ENCODE measurements around the gene DTNA.

The DTNA gene

GRCh38 chr18:34809451-34810072, 99.5 kb downstream of the DTNA start:
- Histone ChIP-seq H3K79me1 (ENCODE audit: low read length) (no peaks in the 10 kb centered on the region), H3K27ac (ENCODE audit: low read depth, low read length) (no peak overlapping the region), H2BK5ac (ENCODE audit: low read length) (no peak overlapping the region), H2BK120ac (ENCODE audit: low read depth, low read length) (no peak overlapping the region), H2AK5ac (ENCODE audit: low read length) (no peak overlapping the region), H3K4me2 (ENCODE audit: low read length) (no peak overlapping the region), H4K8ac (ENCODE audit: low read depth, low read length) (peak overlapping the region; percentile 28), H3K18ac (ENCODE audit: low read length) (no peak overlapping the region), H3K9ac (ENCODE audit: low read length) (no peak overlapping the region), H3K36me3 (ENCODE audit: control insufficient read depth, insufficient read depth, low read length) (no peaks in the 10 kb centered on the region), H3K4ac (ENCODE audit: low read depth, low read length) (no peak overlapping the region), H3K4me1 (ENCODE audit: control insufficient read depth, low read depth, low read length) (peaks cover 1% of the 10 kb centered on the region), H3K4me3 (ENCODE audit: low read length) (no peak overlapping the region), H4K5ac (ENCODE audit: low read length) (no peak overlapping the region), H2BK15ac (replicated peaks; ENCODE audit: low read depth) (no peak overlapping the region), H3K56ac (ENCODE audit: low read length) (no peak overlapping the region), H3K23ac (ENCODE audit: low read length) (no peak overlapping the region), H3K27me3 (ENCODE audit: insufficient read depth, low read length, poor library complexity) (no peaks in the 10 kb centered on the region), H3K79me2 (ENCODE audit: control insufficient read depth, insufficient read depth, low read length) (no peaks in the 10 kb centered on the region)
- peak; percentile 86 for DNase-seq
- WGBS (ENCODE audit: extremely low coverage, insufficient coverage, low lambda C conversion rate) = no CpG with 5 or more reads among the region's 6 CpGs

DNA sequence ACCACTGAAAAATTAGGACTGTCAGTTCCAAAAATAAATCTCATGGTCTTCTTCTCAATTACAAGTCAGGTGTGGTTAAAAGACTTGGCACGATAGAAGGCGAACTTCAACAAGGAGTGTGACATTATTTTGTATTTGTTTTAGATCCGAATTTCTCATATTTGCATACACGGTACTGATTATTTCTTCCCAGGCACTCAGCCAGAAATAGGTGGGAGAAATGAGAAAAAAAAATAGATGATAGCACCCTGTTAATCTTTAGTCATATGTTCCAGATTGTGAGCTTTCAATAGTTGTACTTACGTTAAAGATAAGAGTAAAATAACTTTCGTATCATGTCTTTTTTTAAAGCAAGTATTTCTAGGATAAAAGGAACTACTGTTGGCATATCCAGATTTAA, 106.1 kb downstream of the DTNA start:
- Histone ChIP-seq H4K5ac (ENCODE audit: low read length) (no peak overlapping the region), H4K8ac (ENCODE audit: low read depth, low read length) (no peak overlapping the region), H3K36me3 (ENCODE audit: control insufficient read depth, insufficient read depth, low read length) (peaks cover 2% of the 10 kb centered on the region), H2BK15ac (replicated peaks; ENCODE audit: low read depth) (no peak overlapping the region), H3K4me3 (ENCODE audit: low read length) (no peak overlapping the region), H3K18ac (ENCODE audit: low read length) (no peak overlapping the region), H3K4ac (ENCODE audit: low read depth, low read length) (no peak overlapping the region), H3K56ac (ENCODE audit: low read length) (no peak overlapping the region), H2BK5ac (ENCODE audit: low read length) (no peak overlapping the region), H3K4me1 (ENCODE audit: control insufficient read depth, low read depth, low read length) (no peaks in the 10 kb centered on the region), H2AK5ac (ENCODE audit: low read length) (no peak overlapping the region), H3K4me2 (ENCODE audit: low read length) (no peak overlapping the region), H3K79me2 (ENCODE audit: control insufficient read depth, insufficient read depth, low read length) (no peaks in the 10 kb centered on the region), H3K23ac (ENCODE audit: low read length) (no peak overlapping the region), H3K27ac (ENCODE audit: low read depth, low read length) (no peak overlapping the region), H3K27me3 (ENCODE audit: insufficient read depth, low read length, poor library complexity) (no peaks in the 10 kb centered on the region), H3K79me1 (ENCODE audit: low read length) (no peaks in the 10 kb centered on the region), H3K9ac (ENCODE audit: low read length) (no peak overlapping the region), H2BK120ac (ENCODE audit: low read depth, low read length) (no peak overlapping the region)
- WGBS (ENCODE audit: extremely low coverage, insufficient coverage, low lambda C conversion rate) = no CpG with 5 or more reads among the region's 6 CpGs
- DNase-seq = no peak

DNA sequence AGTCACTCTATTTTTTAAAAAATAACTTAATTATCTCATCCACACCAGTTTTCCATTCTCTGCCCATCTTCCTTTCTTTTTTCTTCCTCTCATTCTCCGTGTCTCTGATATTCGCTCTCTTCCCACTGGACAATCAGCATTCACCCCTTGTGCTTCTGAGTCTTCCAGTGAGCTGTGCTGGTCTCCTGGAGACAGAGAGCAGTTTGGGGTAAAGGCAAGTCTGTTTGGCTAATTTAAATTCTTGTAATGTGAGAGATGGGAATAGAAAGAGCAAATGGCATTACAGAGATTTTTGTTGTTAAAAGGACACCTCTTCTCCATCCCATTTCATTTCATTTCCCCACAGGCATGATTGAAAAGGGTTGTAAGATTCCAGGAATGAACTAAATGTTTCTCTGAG, 107.5 kb downstream of the DTNA start:
- Histone ChIP-seq H3K27me3 (ENCODE audit: insufficient read depth, low read length, poor library complexity) (no peaks in the 10 kb centered on the region), H3K18ac (ENCODE audit: low read length) (no peak overlapping the region), H3K4me3 (ENCODE audit: low read length) (no peak overlapping the region), H3K36me3 (ENCODE audit: control insufficient read depth, insufficient read depth, low read length) (peaks cover 2% of the 10 kb centered on the region), H3K56ac (ENCODE audit: low read length) (no peak overlapping the region), H4K8ac (ENCODE audit: low read depth, low read length) (no peak overlapping the region), H3K27ac (ENCODE audit: low read depth, low read length) (no peak overlapping the region), H3K4me2 (ENCODE audit: low read length) (no peak overlapping the region), H3K9ac (ENCODE audit: low read length) (no peak overlapping the region), H3K79me1 (ENCODE audit: low read length) (no peaks in the 10 kb centered on the region), H2BK120ac (ENCODE audit: low read depth, low read length) (no peak overlapping the region), H2BK15ac (replicated peaks; ENCODE audit: low read depth) (no peak overlapping the region), H3K79me2 (ENCODE audit: control insufficient read depth, insufficient read depth, low read length) (no peaks in the 10 kb centered on the region), H2AK5ac (ENCODE audit: low read length) (no peak overlapping the region), H2BK5ac (ENCODE audit: low read length) (no peak overlapping the region), H3K23ac (ENCODE audit: low read length) (no peak overlapping the region), H4K5ac (ENCODE audit: low read length) (no peak overlapping the region), H3K4me1 (ENCODE audit: control insufficient read depth, low read depth, low read length) (no peaks in the 10 kb centered on the region), H3K4ac (ENCODE audit: low read depth, low read length) (no peak overlapping the region)
- WGBS (ENCODE audit: extremely low coverage, insufficient coverage, low lambda C conversion rate) = 100% methylated on average over 1 of the region's 2 CpGs
- DNase-seq = no peak

DNA sequence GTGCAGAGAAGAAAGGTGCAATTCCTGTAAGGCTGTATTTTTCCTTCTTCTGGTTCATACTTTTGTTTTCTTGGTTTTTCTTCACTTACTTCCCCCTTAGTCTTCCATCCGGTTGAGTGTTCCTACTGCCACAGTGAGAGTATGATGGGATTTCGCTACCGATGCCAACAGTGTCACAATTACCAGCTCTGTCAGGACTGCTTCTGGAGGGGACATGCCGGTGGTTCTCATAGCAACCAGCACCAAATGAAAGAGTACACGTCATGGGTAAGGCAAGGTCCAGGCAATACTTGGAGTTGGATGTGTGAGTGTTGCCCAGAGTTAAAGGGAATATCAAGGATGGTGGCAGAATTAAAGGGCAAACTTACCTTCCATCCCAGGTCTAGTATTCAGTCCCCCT, 108.0 kb downstream of the DTNA start:
- H4K8ac ChIP-seq (ENCODE audit: low read depth, low read length) = no peak overlapping the region
- no peak overlapping the region for H3K27ac ChIP-seq (ENCODE audit: low read depth, low read length)
- no peak overlapping the region for H4K5ac ChIP-seq (ENCODE audit: low read length)
- no peaks in the 10 kb centered on the region for H3K79me1 ChIP-seq (ENCODE audit: low read length)
- no peaks in the 10 kb centered on the region for H3K79me2 ChIP-seq (ENCODE audit: control insufficient read depth, insufficient read depth, low read length)
- H2AK5ac ChIP-seq (ENCODE audit: low read length) = no peak overlapping the region
- H3K4ac ChIP-seq (ENCODE audit: low read depth, low read length) = no peak overlapping the region
- WGBS (ENCODE audit: extremely low coverage, insufficient coverage, low lambda C conversion rate) = no CpG with 5 or more reads among the region's 5 CpGs
- no peak for DNase-seq
- H3K36me3 ChIP-seq (ENCODE audit: control insufficient read depth, insufficient read depth, low read length) = peaks cover 2% of the 10 kb centered on the region
- no peaks in the 10 kb centered on the region for H3K27me3 ChIP-seq (ENCODE audit: insufficient read depth, low read length, poor library complexity)
- H3K23ac ChIP-seq (ENCODE audit: low read length) = no peak overlapping the region
- H3K4me2 ChIP-seq (ENCODE audit: low read length) = no peak overlapping the region
- no peak overlapping the region for H3K56ac ChIP-seq (ENCODE audit: low read length)
- no peak overlapping the region for H2BK15ac ChIP-seq (replicated peaks; ENCODE audit: low read depth)
- no peak overlapping the region for H2BK120ac ChIP-seq (ENCODE audit: low read depth, low read length)
- no peak overlapping the region for H2BK5ac ChIP-seq (ENCODE audit: low read length)
- no peak overlapping the region for H3K18ac ChIP-seq (ENCODE audit: low read length)
- H3K4me1 ChIP-seq (ENCODE audit: control insufficient read depth, low read depth, low read length) = no peaks in the 10 kb centered on the region
- H3K9ac ChIP-seq (ENCODE audit: low read length) = no peak overlapping the region
- H3K4me3 ChIP-seq (ENCODE audit: low read length) = no peak overlapping the region

GRCh38 chr18:34820360-34821065, 110.4 kb downstream of the DTNA start:
- H3K79me2 ChIP-seq (ENCODE audit: control insufficient read depth, insufficient read depth, low read length) = no peaks in the 10 kb centered on the region
- H2BK120ac ChIP-seq (ENCODE audit: low read depth, low read length) = no peak overlapping the region
- no peak overlapping the region for H3K4me3 ChIP-seq (ENCODE audit: low read length)
- H3K4me1 ChIP-seq (ENCODE audit: control insufficient read depth, low read depth, low read length) = no peaks in the 10 kb centered on the region
- no peak overlapping the region for H3K4ac ChIP-seq (ENCODE audit: low read depth, low read length)
- peaks cover 2% of the 10 kb centered on the region for H3K36me3 ChIP-seq (ENCODE audit: control insufficient read depth, insufficient read depth, low read length)
- H3K23ac ChIP-seq (ENCODE audit: low read length) = no peak overlapping the region
- H3K79me1 ChIP-seq (ENCODE audit: low read length) = no peaks in the 10 kb centered on the region
- no peak overlapping the region for H4K5ac ChIP-seq (ENCODE audit: low read length)
- no peak overlapping the region for H3K9ac ChIP-seq (ENCODE audit: low read length)
- WGBS (ENCODE audit: extremely low coverage, insufficient coverage, low lambda C conversion rate) = no CpG with 5 or more reads among the region's 7 CpGs
- no peak overlapping the region for H3K27ac ChIP-seq (ENCODE audit: low read depth, low read length)
- H2BK15ac ChIP-seq (replicated peaks; ENCODE audit: low read depth) = no peak overlapping the region
- H2AK5ac ChIP-seq (ENCODE audit: low read length) = no peak overlapping the region
- no peak overlapping the region for H2BK5ac ChIP-seq (ENCODE audit: low read length)
- H3K27me3 ChIP-seq (ENCODE audit: insufficient read depth, low read length, poor library complexity) = no peaks in the 10 kb centered on the region
- H3K18ac ChIP-seq (ENCODE audit: low read length) = no peak overlapping the region
- H4K8ac ChIP-seq (ENCODE audit: low read depth, low read length) = no peak overlapping the region
- DNase-seq = no peak
- H3K56ac ChIP-seq (ENCODE audit: low read length) = no peak overlapping the region
- no peak overlapping the region for H3K4me2 ChIP-seq (ENCODE audit: low read length)
